GM21360 (cell line): ENCODE measurements around the gene FCRL5.
"Not testable (repeated sequence)": the region's sequence is repeated elsewhere in the genome, so short reads cannot be mapped to it uniquely, and the experiment has no call there.

ENCODE experiments used
- ATAC-seq: cut with Tn5 transposase; IDR thresholded peaks from one replicate; pipeline ENCODE4 v1.9.1; 2021; ENCODE audit warnings: mild to moderate bottlenecking, moderate library complexity; ENCODE audit not compliant: unreplicated experiment

Gene FCRL5

GRCh38 chr1:157490467-157491165, 61.7 kb downstream of the FCRL5 start:
- ATAC-seq, result no peak

- ATAC-seq, result no peak
Observed at GRCh38 chr1:157488156-157488555, 64.2 kb downstream of the FCRL5 start.

GRCh38 chr1:157487504-157487903, 64.8 kb downstream of the FCRL5 start:
- ATAC-seq, result no peak

GRCh38 chr1:157487096-157487495, 65.2 kb downstream of the FCRL5 start:
- no peak for ATAC-seq

- not testable (repeated sequence) for ATAC-seq
Observed at GRCh38 chr1:157486400-157486799, 65.9 kb downstream of the FCRL5 start.

- no peak for ATAC-seq
Observed at GRCh38 chr1:157485793-157486192, 66.5 kb downstream of the FCRL5 start.

- ATAC-seq, result no peak
Observed at GRCh38 chr1:157484573-157484972, 67.7 kb downstream of the FCRL5 start.

GRCh38 chr1:157483635-157484034, 68.7 kb downstream of the FCRL5 start:
- no peak for ATAC-seq

GRCh38 chr1:157482717-157483116, 69.6 kb downstream of the FCRL5 start:
- no peak for ATAC-seq

- ATAC-seq, result no peak
Observed at GRCh38 chr1:157482174-157482573, 70.1 kb downstream of the FCRL5 start.

- no peak for ATAC-seq
Observed at GRCh38 chr1:157478030-157478429, 74.3 kb downstream of the FCRL5 start.

- ATAC-seq, result no peak
Observed at GRCh38 chr1:157477419-157477818, 74.9 kb downstream of the FCRL5 start.

GRCh38 chr1:157472959-157473358, 79.4 kb downstream of the FCRL5 start:
- no peak for ATAC-seq

GRCh38 chr1:157472056-157472701, 80.1 kb downstream of the FCRL5 start:
- no peak for ATAC-seq

GRCh38 chr1:157471531-157471930, 80.8 kb downstream of the FCRL5 start:
- no peak for ATAC-seq

- ATAC-seq, result no peak
Observed at GRCh38 chr1:157469752-157470675, 82.3 kb downstream of the FCRL5 start.

GRCh38 chr1:157469300-157469699, 83.0 kb downstream of the FCRL5 start:
- ATAC-seq, result no peak

GRCh38 chr1:157466011-157466410, 86.3 kb downstream of the FCRL5 start:
- ATAC-seq, result no peak
